ENCODE data around the gene DOCK4.

DNA sequence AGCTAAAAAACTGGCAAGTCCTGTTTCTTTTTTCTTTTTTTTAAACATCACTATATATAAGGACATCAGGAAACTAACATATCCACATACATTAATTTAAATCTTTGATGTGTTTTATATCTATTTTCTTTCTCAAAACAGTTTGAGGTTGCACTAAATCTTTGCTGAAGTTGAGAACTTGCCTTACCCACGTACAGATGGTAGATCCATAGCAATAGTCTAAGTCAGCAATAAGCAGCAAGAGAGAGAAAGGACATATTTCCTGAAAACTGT lies 417.2 kb downstream of the DOCK4 start:
- TF ChIP-seq EZH2 (IDR thresholded peaks at IDR 0.05; ENCODE audit: insufficient read depth, poor library complexity, severe bottlenecking) (no peak), EZH2phosphoT487 (IDR thresholded peaks at IDR 0.05; ENCODE audit: insufficient read depth, low read depth) (no peak)
